SK-MEL-5 (cell line): ENCODE data around the gene DPY19L3. TPM values are rescaled to one million over a fixed set of nuclear protein-coding genes. Genes with fewer than 3 reads are reported as not detected.
"Not testable (repeated sequence)": the region's sequence is repeated elsewhere in the genome, so short reads cannot be mapped to it uniquely, and the experiment has no call there.

Source experiments
- DNase-seq: peaks from one replicate; pipeline ENCODE4 v3.0.0-alpha.2; 2016; ENCODE audit warnings: low read depth, low spot score
- in situ Hi-C: cut with HindIII; loops from 2 replicates; pipeline ENCODE4 v1.10.0; 2016; ENCODE audit warnings: low sequenced_read_pairs, high pct_unique_total_duplicates, low pct_unique_long_range_greater_than_20kb
- polyA plus RNA-seq, 2 experiments: library from polyadenylated mRNA; depleted of rRNA; stranded (reverse); fragments of >200 nt; gene quantifications; 2 replicates each; pipeline ENCODE4 v1.2.3, GENCODE V29; 2015
- total RNA-seq: library from RNA; depleted of rRNA; stranded (reverse); fragments of >200 nt; shearing (Covaris generic); gene quantifications from 2 replicates; pipeline ENCODE4 v1.2.3, GENCODE V29; 2014; rRNA removed

The DPY19L3 gene
- total RNA-seq: 8.0 and 12.8 TPM in 2 replicates
- polyA plus RNA-seq (2015; cell fraction: cytosol; rRNA removed): 13.5 and 15.6 TPM in 2 replicates
- 97.7 and 121 TPM in 2 replicates for polyA plus RNA-seq (2015; cell fraction: nucleus; rRNA removed)

- in situ Hi-C loops: no loop called here
- peak; percentile 89 for DNase-seq
These were observed at the start of gene DPY19L3 for GRCh38 chr19:32405431-32406160. Gene DPY19L3, plus strand, starts transcription at chr19:32405770. Its CDS starts 2,484 bp downstream, at chr19:32408254.

DNA sequence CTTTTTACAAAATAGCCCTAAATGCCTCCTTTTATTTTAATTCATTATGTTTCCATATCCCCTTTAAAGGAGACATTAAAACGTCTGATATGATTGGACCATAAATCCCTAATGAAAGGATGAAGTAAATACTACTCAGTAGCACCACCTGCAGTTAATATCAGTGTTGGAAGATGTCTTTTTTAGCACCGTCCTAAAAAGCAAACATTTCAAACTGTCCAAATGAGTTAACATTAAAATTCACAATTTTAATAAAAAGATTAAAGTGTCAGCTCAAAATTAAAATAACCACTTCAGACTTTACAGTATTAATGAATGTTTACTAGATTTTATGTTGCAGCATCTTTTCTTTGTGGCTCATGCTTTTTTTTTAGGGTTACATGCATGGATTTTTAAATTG lies 47.9 kb upstream of the DPY19L3 start:
- DNase-seq: peak; percentile 52
- in situ Hi-C loops: no loop called here

GRCh38 chr19:32358321-32358720 lies 47.2 kb upstream of the DPY19L3 start:
- in situ Hi-C loops: no loop called here
- no peak for DNase-seq

GRCh38 chr19:32359581-32359980 lies 46.0 kb upstream of the DPY19L3 start:
- DNase-seq: no peak
- in situ Hi-C loops: no loop called here

DNA sequence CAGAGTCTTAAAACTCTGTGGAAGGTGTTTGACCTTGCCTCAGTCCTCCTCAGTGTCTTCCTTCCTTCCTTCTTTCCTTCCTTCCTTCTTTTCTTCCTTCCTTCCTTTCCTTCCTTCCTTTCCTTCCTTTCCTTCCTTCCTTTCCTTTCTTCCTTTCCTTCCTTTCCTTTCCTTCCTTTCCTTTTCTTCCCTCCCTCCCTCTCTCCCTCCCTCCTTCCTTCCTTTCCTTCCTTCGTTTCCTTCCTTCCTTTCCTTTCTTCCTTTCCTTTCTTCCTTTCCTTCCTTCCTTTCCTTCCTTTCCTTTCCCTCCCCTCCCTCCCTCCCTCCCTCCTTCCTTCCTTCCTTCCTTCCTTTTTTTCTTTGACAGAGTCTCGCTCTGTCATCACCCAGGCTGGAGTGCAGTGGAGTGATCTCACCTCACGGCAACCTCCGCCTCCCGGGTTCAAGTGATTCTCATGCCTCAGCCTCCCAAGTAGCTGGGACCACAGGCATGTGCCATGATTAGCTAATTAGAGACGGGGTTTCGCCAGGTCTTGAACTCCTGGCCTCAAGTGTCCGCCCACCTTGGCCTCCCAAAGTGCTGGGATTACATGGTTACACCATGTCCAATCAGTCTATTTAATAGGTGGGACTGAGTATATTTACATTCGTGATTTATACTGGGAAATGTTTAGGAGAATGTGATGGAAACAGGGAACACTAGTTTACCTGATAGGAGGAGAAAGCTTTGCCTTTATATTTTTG lies 43.8 kb upstream of the DPY19L3 start:
- in situ Hi-C loops: no loop called here
- no peak for DNase-seq

- in situ Hi-C loops: no loop called here
- DNase-seq: no peak
These were observed 43.3 kb upstream of the DPY19L3 start for GRCh38 chr19:32362318-32362691.

DNA sequence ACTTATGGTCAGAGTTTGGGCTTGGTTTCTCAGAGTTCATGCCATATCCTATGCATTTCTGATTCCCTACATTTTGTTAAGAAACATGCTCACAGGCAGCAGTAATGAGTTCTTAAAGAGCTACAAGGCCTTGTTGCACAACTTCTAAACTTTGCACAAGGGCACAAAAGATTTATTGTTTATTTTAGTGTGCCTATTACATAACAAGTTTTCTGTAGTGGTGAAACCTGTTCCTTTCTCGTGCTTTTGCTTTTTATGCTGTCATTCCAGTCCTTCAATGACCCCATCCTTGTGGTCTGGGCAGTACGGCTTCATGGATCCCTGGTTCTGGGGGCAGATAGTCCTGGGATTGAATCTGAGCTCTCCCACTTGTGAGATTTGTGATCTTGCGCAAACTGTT lies 42.4 kb upstream of the DPY19L3 start:
- in situ Hi-C loops: no loop called here
- peak; percentile 54 for DNase-seq

- in situ Hi-C loops: no loop called here
These were observed 41.9 kb upstream of the DPY19L3 start for GRCh38 chr19:32363632-32364031.

GRCh38 chr19:32364040-32364439 lies 41.5 kb upstream of the DPY19L3 start:
- in situ Hi-C loops: no loop called here
- DNase-seq: no peak

More at GRCh38 chr19:32363632-32364031, 41.9 kb upstream of the DPY19L3 start:
- DNase-seq: no peak

- no peak for DNase-seq
- in situ Hi-C loops: no loop called here
These were observed 38.5 kb upstream of the DPY19L3 start for GRCh38 chr19:32367063-32367462.

DNA sequence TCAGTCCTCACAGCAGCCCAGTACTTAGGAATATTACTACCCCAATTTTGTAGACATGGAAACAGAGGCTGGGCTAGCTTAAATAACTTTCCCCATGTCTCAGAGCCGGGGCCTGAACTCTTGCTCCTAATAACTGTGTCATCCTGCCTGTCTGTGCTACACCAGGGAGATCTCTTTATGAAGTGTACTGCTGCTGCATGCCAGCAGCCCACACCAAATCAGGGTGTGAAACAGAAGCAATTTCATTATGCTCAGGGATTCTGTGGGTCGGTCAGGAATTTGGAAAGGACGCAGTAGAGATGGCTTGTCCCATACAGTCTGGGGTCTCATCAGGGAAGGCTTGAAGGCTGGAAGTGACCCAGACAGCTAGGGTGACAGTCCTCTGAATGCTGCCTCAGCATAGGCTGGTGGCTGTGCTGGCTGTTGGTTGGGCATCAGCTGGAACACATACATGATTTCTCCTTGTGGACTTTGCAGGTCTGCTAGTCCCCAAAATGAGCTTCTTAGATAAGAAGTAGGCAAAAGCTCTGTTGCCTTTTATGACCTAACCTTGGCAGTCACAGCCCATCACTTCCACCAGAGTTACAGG lies 37.5 kb upstream of the DPY19L3 start:
- in situ Hi-C loops: no loop called here
- no peak for DNase-seq

DNA sequence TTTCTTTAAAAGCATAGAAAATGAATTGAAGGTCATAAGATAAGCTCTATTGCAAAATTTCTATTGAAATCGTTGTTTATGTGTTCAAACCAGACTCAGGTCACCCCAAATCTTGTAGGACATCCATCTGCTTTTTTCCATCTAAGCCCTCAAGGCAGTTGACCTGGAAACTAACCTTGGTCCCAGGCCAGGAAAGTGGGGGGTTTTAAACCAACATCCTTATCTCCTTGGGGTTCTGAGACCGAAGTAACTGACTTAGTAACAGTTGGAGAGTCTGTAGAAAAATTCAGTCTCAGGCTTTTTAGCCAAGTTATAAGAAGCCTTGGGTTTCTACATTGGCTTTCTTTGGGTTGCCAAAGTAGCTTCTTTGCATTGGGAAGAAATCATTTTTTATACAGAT lies 36.8 kb upstream of the DPY19L3 start:
- DNase-seq: no peak
- in situ Hi-C loops: no loop called here

DNA sequence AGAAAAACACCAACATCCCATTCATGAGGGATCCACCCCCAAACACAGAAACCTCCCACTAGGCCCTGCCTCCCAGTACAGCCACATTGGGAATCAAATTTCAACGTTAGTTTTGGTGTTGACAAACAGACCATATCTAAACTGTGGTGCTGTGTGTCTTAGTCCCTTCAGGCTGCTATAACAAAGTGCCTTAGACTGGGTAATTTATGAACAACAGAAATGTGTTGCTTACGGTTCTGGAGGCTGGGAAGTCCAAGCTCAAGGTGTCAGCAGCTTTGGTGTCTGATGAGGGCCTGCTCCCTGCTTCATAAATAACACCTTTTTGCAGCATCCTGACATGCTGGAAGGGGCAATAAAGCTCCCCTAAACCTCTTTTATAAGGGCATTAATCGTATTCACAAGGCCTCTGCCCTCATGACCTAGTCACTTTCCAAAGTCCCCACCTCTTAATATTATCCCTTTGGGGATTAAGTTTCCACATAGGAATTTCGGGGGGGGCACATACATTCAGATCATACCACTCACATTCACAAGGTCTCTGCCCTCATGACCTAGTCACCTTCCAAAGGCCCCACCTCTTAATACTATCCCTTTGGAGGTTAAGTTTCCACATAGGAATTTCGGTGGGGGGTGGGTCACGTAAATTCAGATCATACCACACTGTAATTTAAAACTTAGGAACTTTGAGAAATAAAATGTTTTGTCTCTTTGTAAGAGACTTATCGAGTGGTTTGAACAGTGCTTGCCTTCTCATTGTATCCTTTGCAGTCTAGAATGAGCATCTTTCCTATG lies 32.6 kb upstream of the DPY19L3 start:
- no peak for DNase-seq
- in situ Hi-C loops: no loop called here

- in situ Hi-C loops: no loop called here
- DNase-seq: peak; percentile 61
These were observed 31.8 kb upstream of the DPY19L3 start for GRCh38 chr19:32373585-32374295.

DNA sequence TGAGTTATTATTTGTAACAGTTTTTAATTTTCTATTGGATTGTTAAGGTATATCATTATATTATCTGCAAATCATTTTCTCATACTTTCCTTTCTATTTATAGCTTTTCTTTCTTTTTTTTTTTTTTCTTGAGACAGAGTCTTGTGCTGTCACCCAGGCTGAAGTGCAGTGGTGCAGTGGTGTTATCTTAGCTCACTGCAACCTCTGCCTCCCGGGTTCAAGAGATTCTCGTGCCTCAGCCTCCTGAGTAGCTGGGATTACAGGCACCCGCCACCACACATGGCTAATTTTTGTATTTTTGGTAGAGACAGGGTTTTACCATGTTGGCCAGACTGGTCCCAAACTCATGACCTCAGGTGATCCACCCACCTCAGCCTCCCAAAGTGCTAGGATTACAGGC lies 31.2 kb upstream of the DPY19L3 start:
- DNase-seq, in situ Hi-C loops: not testable (repeated sequence)

DNA sequence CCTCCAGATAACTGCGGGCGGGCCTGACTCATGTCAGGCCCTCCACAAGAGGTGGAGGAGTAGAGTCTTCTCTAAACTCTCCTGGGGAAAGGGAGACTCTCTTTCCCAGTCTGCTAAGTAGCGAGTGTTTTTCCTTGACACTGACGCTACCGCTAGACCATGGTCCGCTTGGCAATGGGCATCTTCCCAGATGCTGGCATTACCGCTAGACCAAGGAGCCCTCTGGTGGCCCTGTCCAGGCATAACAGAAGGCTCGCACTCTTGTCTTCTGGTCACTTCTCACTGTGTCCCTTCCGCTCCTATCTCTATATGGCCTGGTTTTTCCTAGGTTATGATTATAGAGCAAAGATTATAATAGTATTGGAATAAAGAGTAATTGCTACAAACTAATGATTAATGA lies 28.5 kb upstream of the DPY19L3 start:
- peak; percentile 46 for DNase-seq
- in situ Hi-C loops: not testable (repeated sequence)

GRCh38 chr19:32380269-32380668 lies 25.3 kb upstream of the DPY19L3 start:
- in situ Hi-C loops: no loop called here
- DNase-seq: no peak
